GM15510 (cell line): Measurements from ENCODE around the gene NCOA3.

Source experiments
- POLR2A ChIP-seq: IDR thresholded peaks from 3 replicates; pipeline ENCODE4 v1.6.1; 2011; ENCODE audit warnings: borderline replicate concordance; ENCODE audit not compliant: insufficient read length; ENCODE audit errors: extremely low read depth

The NCOA3 gene

DNA sequence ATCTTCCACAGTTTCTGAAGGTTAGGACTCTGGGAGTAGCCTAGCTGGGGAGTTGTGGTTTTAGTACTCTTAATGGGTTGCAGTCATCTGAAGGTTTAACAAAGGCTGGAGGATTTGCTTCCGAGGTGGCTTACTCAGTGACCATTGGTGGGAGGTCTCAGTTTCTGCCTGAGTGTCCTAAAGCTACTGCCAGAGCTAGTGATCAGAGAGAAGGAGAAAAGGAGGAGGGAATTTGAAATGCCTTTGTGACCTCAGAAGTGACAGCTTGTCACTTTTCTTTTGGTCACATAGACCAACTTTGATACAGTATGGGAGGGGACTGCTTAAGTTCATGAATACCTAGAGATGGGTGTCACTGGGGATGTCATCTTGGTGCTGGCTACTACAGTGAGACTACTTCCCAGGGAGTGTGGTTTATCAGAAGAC lies 41.3 kb downstream of the NCOA3 start:
- no peak for TF ChIP-seq POLR2A

DNA sequence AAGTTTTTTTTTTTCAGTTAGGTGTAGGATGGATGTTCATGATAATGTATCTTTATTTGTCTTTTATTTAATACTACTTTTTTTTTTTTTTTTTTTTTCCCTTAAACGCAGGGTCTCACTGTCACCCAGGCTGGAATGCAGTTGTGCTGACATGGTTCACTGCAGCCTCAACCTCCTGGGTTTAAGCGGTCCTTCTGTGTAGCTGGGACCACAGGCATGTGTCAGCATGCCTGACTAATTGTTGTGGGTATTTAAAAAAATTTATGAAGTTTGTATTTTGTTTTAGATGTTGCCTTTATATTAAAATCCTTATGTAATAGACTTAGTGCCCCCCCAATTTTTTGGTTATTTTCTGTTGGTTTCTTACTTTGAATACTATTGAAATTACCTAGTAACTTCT lies 42.6 kb downstream of the NCOA3 start:
- TF ChIP-seq POLR2A = no peak

DNA sequence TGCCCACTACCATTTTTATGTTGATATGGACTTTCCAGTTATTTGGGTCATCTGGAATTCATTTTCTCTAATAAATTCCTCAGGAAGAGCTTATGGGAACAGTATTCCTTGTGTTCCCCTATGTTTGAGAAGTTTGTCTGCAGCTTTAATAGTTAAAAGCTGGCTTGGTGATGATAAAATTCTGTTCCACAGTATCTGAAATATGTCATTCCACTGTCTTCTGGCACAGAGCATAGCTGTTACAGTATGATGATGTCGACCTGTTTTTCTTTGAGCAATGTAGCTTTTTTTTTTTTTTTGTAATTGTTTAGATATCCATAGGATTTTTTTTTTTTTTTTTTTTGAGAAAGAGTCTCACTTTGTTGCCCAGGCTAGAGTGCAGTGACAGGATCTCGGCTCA lies 43.2 kb downstream of the NCOA3 start:
- no peak for TF ChIP-seq POLR2A

DNA sequence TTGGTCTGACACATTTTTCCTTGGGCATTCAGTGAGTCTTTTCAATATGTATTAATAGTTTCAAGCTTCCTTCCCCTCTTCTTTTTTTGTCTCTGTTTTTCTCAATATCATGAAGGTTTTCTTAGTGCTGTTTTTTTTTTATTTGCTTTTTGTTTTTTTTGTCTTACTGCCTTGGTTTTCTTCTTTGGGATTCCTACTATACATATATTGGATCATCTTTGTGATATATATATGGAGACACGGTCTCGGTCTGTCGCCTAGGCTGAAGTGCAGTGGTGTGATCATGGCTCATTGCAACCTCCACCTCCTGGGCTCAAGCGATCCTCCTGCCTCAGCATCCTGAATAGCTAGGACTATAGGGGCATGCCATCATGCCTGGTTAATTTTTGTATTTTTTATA lies 43.8 kb downstream of the NCOA3 start:
- no peak for TF ChIP-seq POLR2A

DNA sequence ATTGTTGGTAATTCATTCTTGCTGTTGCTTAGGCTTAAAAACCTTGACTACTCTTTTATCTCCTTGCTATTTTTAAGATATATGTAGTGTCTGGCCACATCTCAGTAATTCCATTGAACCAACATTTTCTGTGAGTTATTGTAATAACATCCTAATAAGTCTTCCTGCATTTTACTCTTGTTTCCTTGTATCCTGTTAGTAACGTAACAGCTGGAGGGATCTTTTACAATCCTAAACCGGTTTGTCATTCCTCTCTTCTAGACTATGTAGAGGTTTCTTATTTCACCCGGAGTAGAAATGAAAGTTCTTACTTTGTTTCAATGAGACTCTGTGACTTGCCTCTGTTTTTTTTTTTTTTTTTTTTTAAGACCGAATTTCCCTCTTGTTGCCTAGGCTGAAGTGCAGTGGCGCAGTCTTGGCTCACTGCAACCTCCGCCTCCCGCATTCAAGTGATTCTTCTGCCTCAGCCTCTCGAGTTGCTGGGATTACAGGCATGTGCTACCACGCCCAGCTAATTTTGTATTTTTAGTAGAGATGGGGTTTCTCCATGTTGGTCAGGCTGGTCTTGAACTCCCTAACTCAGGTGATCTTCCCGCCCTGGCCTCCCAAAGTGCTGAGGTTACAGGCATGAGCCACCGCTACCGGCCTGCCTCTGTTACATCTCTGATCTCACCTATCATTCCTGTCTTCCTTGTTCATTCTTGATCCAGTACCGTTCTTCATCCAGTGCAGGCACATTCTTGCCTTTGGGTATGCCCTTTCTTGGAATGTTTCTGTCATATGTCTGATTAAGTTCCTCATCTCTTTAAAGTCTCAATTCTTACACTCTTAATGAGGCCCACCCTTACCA lies 44.7 kb downstream of the NCOA3 start:
- no peak for TF ChIP-seq POLR2A

DNA sequence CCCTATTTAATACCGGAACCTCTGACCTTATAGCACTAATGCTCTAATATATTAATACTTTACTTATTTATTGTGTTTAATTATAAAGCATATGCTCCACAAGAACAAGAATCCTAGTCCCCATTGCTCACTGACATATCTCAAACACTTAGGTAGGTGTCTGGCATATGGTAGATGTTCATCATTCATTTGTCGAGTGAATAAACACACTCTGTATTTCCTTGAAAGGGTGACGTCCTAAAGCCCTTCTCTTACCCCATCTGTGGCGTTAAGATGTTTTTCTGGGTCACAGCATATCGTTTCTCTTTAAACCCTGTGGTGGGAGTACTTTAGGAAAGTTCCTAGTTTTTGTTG lies 45.3 kb downstream of the NCOA3 start:
- no peak for TF ChIP-seq POLR2A

DNA sequence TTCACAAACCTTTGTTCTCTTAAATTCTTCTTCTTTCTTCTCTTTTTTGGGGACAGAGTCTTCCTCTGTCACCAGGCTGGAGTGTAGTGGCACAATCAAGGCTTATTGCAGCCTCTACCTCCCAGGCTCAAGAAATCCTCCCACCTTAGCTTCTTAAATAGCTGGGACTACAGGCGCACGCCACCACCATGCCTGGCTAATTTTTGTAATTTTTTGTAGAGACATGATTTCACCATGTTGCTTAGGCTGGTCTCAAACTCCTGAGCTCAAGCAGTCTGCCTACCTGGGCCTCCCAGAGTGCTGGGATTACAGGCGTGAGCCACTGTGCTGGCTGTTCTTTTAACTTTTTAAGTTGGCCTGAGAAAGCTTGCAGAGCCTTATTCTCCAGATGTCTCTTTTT lies 48.0 kb downstream of the NCOA3 start:
- no peak for TF ChIP-seq POLR2A

DNA sequence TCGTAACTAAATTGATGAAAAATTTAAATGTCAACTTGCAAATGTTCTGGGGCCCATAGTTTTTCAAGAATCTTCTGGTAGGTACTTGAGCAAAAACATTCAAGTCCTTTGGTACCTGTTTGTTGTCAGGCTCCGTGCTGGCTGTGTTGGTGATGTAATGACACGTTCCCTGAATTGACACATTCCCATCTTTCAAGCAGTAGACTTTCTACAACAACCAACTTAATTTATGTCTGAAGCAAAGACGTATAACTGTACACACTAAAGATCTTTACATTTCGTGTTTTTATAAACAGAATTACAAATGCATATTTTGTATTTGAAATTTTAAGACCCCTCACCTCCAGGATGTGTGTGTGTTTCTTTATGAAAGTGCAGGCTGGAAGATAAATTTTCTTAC lies 49.5 kb downstream of the NCOA3 start:
- TF ChIP-seq POLR2A = no peak

DNA sequence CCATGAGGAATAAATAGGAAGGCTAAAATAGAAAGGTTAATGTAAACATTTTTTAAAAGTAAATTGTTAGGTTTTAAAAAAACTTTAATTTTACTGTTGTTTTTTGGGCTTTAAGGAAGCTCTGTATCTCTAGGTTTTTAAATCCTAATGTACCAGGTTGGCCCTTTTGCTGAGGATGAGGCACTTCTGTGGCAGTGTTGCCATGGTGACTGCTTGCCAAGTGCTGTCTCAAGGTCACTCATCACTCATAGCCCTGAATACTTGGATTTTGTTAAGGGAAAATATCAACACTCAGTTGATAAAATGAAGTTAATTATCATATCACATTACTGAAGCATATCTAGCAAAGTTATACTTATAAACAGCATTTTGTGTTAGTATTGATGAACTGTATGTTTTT lies 50.2 kb downstream of the NCOA3 start:
- no peak for TF ChIP-seq POLR2A

DNA sequence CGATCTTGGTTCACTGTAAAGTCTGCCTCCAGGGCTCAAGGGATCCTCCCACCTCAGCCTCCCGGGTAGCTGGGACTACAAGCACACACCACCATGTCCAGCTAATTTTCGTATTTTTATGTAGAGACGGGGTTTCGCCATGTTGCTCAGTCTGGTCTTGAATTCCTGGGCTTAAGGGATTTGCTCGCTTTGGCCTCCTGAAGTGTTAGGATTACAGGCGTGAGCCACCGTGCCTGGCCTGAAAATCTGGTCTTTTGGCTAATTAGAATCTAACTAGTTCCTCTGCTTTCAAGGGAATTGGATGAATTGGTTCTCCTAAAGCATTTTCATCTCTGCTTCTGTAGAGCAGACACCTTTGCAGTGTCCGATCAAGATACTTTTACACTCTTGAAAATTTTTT lies 51.3 kb downstream of the NCOA3 start:
- no peak for TF ChIP-seq POLR2A

DNA sequence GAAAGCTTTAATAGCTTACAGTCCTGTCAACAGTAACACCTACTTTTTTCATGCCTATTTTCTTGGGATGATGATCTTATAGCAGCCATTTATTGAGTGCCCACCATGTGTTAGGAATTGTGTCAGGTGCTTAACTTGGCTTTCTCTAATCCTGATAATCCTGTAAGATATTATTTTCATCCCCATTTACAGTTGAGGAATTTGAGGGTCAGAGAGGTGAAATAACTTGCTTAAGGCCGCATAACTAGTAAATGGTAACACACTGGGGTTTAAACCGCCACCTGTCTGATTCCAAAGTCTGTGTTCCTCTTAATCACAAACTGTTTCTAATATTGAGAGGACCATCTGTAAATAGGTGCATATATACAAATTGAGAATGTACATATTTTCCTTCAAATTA lies 55.5 kb downstream of the NCOA3 start:
- TF ChIP-seq POLR2A = no peak

DNA sequence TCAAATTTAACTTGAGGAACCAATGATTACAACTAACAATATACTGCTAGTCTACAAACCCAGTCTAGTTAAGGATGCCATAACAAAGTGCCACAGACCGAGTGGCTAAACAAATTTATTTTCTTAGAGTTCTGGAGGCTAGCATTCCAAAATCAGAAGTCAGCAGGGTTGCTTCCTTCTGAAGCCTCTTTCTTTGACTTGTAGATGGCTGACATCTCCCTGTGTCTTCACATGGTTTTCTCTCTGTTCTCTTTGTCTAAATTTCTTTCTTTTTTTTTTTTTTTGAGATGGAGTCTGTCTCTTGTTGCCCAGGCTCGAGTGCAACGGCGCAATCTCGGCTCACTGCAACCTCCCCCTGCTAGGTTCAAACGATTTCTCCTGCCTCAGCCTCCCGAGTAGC lies 56.1 kb downstream of the NCOA3 start:
- no peak for TF ChIP-seq POLR2A

DNA sequence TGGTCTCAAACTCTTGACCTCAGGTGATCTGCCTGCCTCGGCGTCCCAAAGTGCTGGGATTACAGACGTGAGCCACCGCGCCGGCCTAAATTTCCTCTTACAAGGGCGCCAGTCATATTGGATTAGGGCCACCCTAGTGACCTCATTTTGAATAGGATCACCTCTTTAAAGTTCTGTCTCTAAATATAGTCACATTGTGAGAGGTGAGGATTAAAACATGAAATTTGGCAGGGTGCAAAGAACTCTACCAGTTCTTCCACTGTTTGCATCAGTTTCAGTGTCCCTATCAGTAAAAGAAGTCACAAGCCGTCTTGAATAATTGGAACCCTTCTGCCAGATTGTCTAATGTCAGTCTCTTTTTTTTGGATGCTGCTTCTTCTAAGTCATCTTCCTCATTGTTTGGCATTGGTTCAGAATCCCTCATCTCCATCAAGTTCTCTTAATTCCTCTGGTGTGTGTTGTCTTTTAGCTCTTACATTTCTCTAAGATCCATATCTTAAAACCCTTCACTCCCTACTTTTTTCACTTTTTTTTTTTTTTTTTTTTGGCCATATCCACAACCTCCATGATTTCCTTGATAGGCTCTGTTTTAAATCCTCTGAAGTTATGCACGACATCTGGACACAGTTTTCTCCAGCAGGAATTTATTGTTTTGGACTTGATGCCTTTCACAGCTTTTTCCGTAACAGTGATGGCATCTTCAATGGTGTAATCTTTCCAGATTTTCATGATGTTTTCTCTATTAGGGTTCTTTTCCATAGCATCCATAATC lies 56.8 kb downstream of the NCOA3 start:
- no peak for TF ChIP-seq POLR2A

DNA sequence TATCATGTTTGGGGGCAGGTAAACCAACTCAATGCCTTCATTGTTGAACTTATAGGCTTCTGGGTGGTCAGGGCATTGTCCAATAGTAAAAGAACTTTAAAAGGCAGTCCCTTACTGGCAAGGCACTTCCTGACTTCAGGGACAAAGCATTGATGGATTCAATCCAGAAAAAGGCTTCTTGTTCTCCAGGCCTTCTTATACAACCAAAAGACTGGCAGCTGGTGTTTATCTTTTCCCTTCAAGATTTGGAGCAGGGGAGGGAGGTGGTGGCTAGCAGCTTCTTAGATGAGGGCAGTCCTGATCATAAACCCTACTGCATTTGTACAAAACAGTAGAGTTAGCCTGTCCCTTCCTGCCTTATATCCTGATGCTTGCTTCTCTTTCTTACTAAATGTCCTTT lies 57.5 kb downstream of the NCOA3 start:
- TF ChIP-seq POLR2A = no peak

DNA sequence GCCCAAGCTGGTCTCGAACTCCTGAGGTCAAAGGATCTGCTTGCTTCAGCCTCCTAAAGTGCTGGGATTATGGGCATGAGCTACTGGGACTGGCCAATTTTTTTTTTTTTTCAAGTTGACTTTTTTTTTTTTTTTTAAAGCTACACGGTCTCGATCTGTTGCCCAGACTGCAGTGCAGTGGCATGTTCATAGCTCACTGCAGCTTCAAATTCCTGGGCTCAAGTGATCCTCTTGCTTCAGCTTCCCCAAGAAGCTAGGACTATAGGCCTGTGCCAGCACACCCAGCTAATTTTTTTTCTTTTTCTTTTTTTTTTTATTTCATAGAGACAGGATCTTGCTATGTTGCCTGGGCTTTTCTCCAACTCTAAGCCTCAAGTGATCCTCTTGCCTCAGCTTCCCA lies 59.5 kb downstream of the NCOA3 start:
- no peak for TF ChIP-seq POLR2A
